T-cell (primary cell): ENCODE measurements around the gene FOXRED2. TPM values are rescaled to one million over a fixed set of nuclear protein-coding genes. Genes with fewer than 3 reads are reported as not detected.

Source experiments
- ATAC-seq, 4 experiments: fragments of 200-7000 bp in 3 of 4; fragments of 150-1000 bp in 1 of 4; cut with Tn5 transposase; replicated peaks in 1 of 4; 1 replicate in 3 of 4; 2 replicates in 1 of 4; pipeline ENCODE4 v1.10.0; 2021; ENCODE audit warnings: moderate library complexity in 3 of 4, mild to moderate bottlenecking in 2 of 4, moderate number of reproducible peaks in 1 of 4
- CTCF ChIA-PET, 2 donors: fragments of 300-600 bp; sonication (Branson Sonifier 250); formaldehyde crosslinking; loops; one replicate each; lab custom pipeline; 2022; ENCODE audit warnings: antibody characterized with exemption in 2 of 2; lab: Charles Lee
- POLR2A ChIA-PET, 2 donors: fragments of 300-600 bp; sonication (Branson Sonifier 250); formaldehyde crosslinking; loops; one replicate each; lab custom pipeline; 2022; ENCODE audit warnings: antibody characterized with exemption in 2 of 2; lab: Charles Lee
- DNase-seq, 35 experiments: peaks; one replicate each; pipeline versions ENCODE4 v3.0.0 to v3.0.0-alpha.2; 2013 to 2023
- H3K27ac ChIP-seq: one replicate; pipeline ENCODE4 v1.5.1; 2013; ENCODE audit warnings: low read length
- H3K27me3 ChIP-seq, 2 experiments: replicated peaks in 1 of 2; 1 replicate in 1 of 2; 2 replicates in 1 of 2; pipeline versions ENCODE4 v1.6.1 to v1.7.0; 2013; ENCODE audit warnings: low read length in 1 of 2, mixed read lengths in 1 of 2; ENCODE audit not compliant: control insufficient read depth in 2 of 2, insufficient read depth in 2 of 2; ENCODE audit errors: extremely low read depth in 1 of 2
- H3K36me3 ChIP-seq, 2 donors: 1 replicate in 1 of 2; 2 replicates in 1 of 2; pipeline versions ENCODE4 v1.6.1 to v1.7.0; 2013; ENCODE audit warnings: low read length in 1 of 2; ENCODE audit not compliant: control insufficient read depth in 2 of 2, insufficient read depth in 1 of 2; ENCODE audit errors: extremely low read depth in 1 of 2
- H3K4me1 ChIP-seq, 2 experiments: 1 replicate in 1 of 2; 2 replicates in 1 of 2; pipeline versions ENCODE4 v1.6.1 to v1.7.0; 2013; ENCODE audit warnings: low read length in 2 of 2, mixed read lengths in 1 of 2; ENCODE audit not compliant: insufficient read depth in 2 of 2, control insufficient read depth in 1 of 2; ENCODE audit errors: extremely low read depth in 1 of 2
- H3K4me3 ChIP-seq, 2 donors: 1 replicate in 1 of 2; 2 replicates in 1 of 2; pipeline versions ENCODE4 v1.5.1 to v1.7.0; 2013; ENCODE audit warnings: mild to moderate bottlenecking in 2 of 2, low read length in 1 of 2, moderate library complexity in 1 of 2; ENCODE audit not compliant: control insufficient read depth in 1 of 2; ENCODE audit errors: extremely low read depth in 1 of 2
- H3K9me3 ChIP-seq: 2 replicates; pipeline ENCODE4 v1.7.0; 2013
- H3K27ac Mint-ChIP-seq, 2 donors: one replicate each; pipeline ENCODE4 v1.8.0; 2020 to 2021; ENCODE audit warnings: mild to moderate bottlenecking in 2 of 2, mixed read lengths in 2 of 2
- H3K27me3 Mint-ChIP-seq, 2 donors: one replicate each; pipeline ENCODE4 v1.8.0; 2021 to 2022; ENCODE audit warnings: mixed read lengths in 2 of 2
- H3K36me3 Mint-ChIP-seq: one replicate; pipeline ENCODE4 v1.8.0; 2021; ENCODE audit warnings: mixed read lengths
- H3K4me1 Mint-ChIP-seq, 3 donors: one replicate each; pipeline ENCODE4 v1.8.0; 2020 to 2022; ENCODE audit warnings: mixed read lengths in 3 of 3, mild to moderate bottlenecking in 1 of 3
- H3K4me3 Mint-ChIP-seq, 3 donors: one replicate each; pipeline ENCODE4 v1.8.0; 2020 to 2022; ENCODE audit warnings: mild to moderate bottlenecking in 3 of 3, mixed read lengths in 3 of 3, moderate library complexity in 3 of 3
- H3K9me3 Mint-ChIP-seq, 3 donors: one replicate each; pipeline ENCODE4 v1.8.0; 2020 to 2022; ENCODE audit warnings: mixed read lengths in 3 of 3
- WGBS: methylation state at CpG from one replicate; pipeline ENCODE4 v1.1.5; 2013; ENCODE audit warnings: missing lambda C conversion rate; ENCODE audit not compliant: insufficient coverage; 5-methylcytosine and 5-hydroxymethylcytosine counted together
- total RNA-seq, 35 experiments: library from RNA in 6 of 35; stranded (reverse) in 6 of 35; fragments of 120-200 nt in 1 of 35; gene quantifications; one replicate each; pipeline versions ENCODE4 v1.2.1 to v1.2.4 and lab custom pipeline; 2013 to 2026

The FOXRED2 gene
- total RNA-seq, 5 donors from 2014 or later (not counting 1 experiment from before 2014, with no cell fraction given): 1.7 to 5.0 (median 3.2) TPM

DNA sequence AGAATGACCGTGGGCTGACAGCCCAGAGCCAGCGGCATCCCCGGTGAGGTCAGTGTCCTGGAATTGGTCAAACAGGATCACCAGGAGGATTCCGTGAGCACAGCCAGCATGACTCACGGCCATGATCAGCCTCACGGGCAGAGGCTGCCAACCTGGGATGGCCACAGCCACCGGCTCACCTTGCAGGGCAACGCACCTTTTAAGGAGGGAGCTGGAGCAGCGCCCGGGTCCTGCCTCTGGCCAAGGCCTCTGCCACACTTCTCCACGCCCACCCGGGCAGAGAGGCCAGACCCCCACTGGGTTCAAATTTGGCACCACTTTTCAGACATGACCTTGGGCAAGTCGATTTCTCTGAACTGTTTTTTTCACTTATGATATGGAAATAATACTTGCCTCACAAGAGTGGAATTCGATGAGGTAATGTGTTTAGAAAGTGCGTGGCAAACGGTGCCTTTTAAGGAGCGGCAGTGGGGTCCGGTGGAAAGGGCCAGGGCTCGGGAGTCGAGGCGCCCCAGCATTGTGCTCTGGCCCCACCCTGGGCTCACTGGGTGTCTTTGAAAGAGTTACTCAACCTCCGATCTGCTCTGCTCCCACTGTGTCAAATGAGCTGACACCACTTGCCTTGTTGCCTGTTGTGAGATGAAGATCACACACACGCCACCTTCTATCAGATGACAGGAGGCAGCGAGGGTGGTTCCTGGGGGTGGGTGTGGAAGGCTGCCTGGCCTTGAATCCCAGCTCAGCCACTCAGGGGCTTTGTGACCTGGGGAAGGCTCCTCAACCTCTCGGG, 41.4 kb downstream of the FOXRED2 start:
- DNase-seq (no peak), ATAC-seq (no peak)
- Mint-ChIP-seq H3K9me3 (no peaks in the 10 kb centered on the region), H3K4me3 (no peak overlapping the region), H3K27ac (peak overlapping the region; percentile 52 to 73), H3K36me3 (peaks cover 6% of the 10 kb centered on the region), H3K27me3 (no peaks in the 10 kb centered on the region), H3K4me1 (peaks cover 19 to 21% (median 20%) of the 10 kb centered on the region in 3 donors)
- Histone ChIP-seq H3K36me3 (peaks cover 0 to 14% of the 10 kb centered on the region in 2 donors), H3K27me3 (peaks cover 0 to 2% of the 10 kb centered on the region in 2 experiments), H3K4me1 (peaks cover 7 to 21% of the 10 kb centered on the region in 2 experiments), H3K4me3 (peak overlapping the region in 1 of 2 donors; percentile 15), H3K27ac (no peak overlapping the region), H3K9me3 (no peaks in the 10 kb centered on the region)
- 93% methylated on average over 18 of the region's 25 CpGs for whole genome bisulfite sequencing
- CTCF ChIA-PET: no interaction called here
- POLR2A ChIA-PET: interaction anchor here in 1 of 2 donors (0.5 kb wide), 1 partner anchor 80 kb away, joined by 6 read pairs; no protein-coding TSS in a partner anchor

DNA sequence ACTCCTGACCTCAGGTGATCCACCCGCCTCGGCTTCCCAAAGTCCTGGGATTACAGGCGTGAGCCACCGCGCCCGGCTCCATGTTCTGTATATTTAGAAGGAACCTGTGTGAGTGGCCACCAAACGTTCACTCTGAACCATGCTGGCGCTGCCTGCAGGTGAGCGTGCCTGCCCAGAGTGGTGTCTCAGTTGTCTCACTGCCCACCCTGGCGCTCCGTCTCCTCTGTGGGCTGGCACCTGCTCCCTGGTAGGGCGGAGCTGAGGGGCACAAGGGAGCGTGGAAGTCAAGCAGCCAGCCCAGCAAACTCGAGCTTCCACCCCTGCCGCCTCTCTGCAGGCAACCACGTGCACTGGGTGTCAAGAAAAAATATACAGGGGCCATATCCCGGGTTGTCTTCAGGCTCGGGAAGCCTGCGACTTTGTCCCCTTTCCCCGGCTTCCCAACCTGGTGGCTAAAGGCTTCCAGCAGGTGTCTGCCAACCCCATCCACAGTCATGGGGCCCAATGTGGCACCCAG, 42.1 kb downstream of the FOXRED2 start:
- ChIA-PET CTCF (no interaction called here), POLR2A (interaction anchor here in 1 of 2 donors (0.6 kb wide), 1 partner anchor 111 kb away, joined by 3 read pairs; no protein-coding TSS in a partner anchor)
- Histone ChIP-seq H3K27me3 (peaks cover 0 to 2% of the 10 kb centered on the region in 2 experiments), H3K27ac (no peak overlapping the region), H3K4me3 (no peak overlapping the region), H3K36me3 (peaks cover 0 to 14% of the 10 kb centered on the region in 2 donors), H3K9me3 (no peaks in the 10 kb centered on the region), H3K4me1 (peaks cover 7 to 14% of the 10 kb centered on the region in 2 experiments)
- Mint-ChIP-seq H3K27me3 (no peaks in the 10 kb centered on the region), H3K4me3 (no peak overlapping the region), H3K27ac (no peak overlapping the region), H3K4me1 (peaks cover 13 to 14% (median 14%) of the 10 kb centered on the region in 3 donors), H3K36me3 (peaks cover 6% of the 10 kb centered on the region), H3K9me3 (no peaks in the 10 kb centered on the region)
- ATAC-seq (no peak), DNase-seq (no peak)
- 83% methylated on average over 16 of the region's 20 CpGs for WGBS

- WGBS: 89% methylated on average over 16 of the region's 17 CpGs
- H3K27ac Mint-ChIP-seq: no peak overlapping the region
- DNase-seq (no peak), ATAC-seq (no peak)
- peaks cover 6% of the 10 kb centered on the region for H3K36me3 Mint-ChIP-seq
- H3K4me1 ChIP-seq: peaks cover 7 to 14% of the 10 kb centered on the region in 2 experiments
- no peak overlapping the region for H3K27ac ChIP-seq
- H3K4me1 Mint-ChIP-seq: peaks cover 13 to 14% (median 14%) of the 10 kb centered on the region in 3 donors
- H3K9me3 ChIP-seq: no peaks in the 10 kb centered on the region
- no peak overlapping the region for H3K4me3 ChIP-seq
- H3K4me3 Mint-ChIP-seq: no peak overlapping the region
- no peaks in the 10 kb centered on the region for H3K27me3 Mint-ChIP-seq
- peaks cover 0 to 2% of the 10 kb centered on the region in 2 experiments for H3K27me3 ChIP-seq
- H3K36me3 ChIP-seq: peaks cover 0 to 14% of the 10 kb centered on the region in 2 donors
- ChIA-PET POLR2A (no interaction called here), CTCF (no interaction called here)
- no peaks in the 10 kb centered on the region for H3K9me3 Mint-ChIP-seq
Measured at GRCh38 chr22:36463783-36464184, 43.1 kb downstream of the FOXRED2 start.

- Mint-ChIP-seq H3K36me3 (peaks cover 4% of the 10 kb centered on the region), H3K27me3 (no peaks in the 10 kb centered on the region), H3K4me3 (no peak overlapping the region), H3K4me1 (peaks cover 6 to 10% (median 9%) of the 10 kb centered on the region in 3 donors), H3K27ac (no peak overlapping the region), H3K9me3 (no peaks in the 10 kb centered on the region)
- H3K27me3 ChIP-seq: peaks cover 0 to 2% of the 10 kb centered on the region in 2 experiments
- ChIA-PET CTCF (interaction anchor here in 1 of 2 donors (0.6 kb wide), 1 partner anchor 154 kb away, joined by 3 read pairs; no protein-coding TSS in a partner anchor), POLR2A (interaction anchor here in 1 of 2 donors (0.7 kb wide), 1 partner anchor 110 kb away, joined by 3 read pairs; no protein-coding TSS in a partner anchor)
- H3K4me3 ChIP-seq: no peak overlapping the region
- ATAC-seq: no peak
- H3K36me3 ChIP-seq: peaks cover 0 to 7% of the 10 kb centered on the region in 2 donors
- H3K27ac ChIP-seq: no peak overlapping the region
- 89% methylated on average over 9 of the region's 16 CpGs for WGBS
- DNase-seq: no peak
- no peaks in the 10 kb centered on the region for H3K9me3 ChIP-seq
- H3K4me1 ChIP-seq: peaks cover 4 to 9% of the 10 kb centered on the region in 2 experiments
Measured at GRCh38 chr22:36461665-36462649, 44.9 kb downstream of the FOXRED2 start.

GRCh38 chr22:36460202-36460601, 46.6 kb downstream of the FOXRED2 start:
- CTCF ChIA-PET: no interaction called here

More at GRCh38 chr22:36460202-36460601, 46.6 kb downstream of the FOXRED2 start:
- H3K4me3 Mint-ChIP-seq: no peak overlapping the region
- H3K27me3 Mint-ChIP-seq: no peaks in the 10 kb centered on the region
- no peak overlapping the region for H3K27ac Mint-ChIP-seq
- Histone ChIP-seq H3K9me3 (no peaks in the 10 kb centered on the region), H3K36me3 (peaks cover 0 to 1% of the 10 kb centered on the region in 2 donors), H3K27ac (no peak overlapping the region), H3K27me3 (peaks cover 0 to 2% of the 10 kb centered on the region in 2 experiments), H3K4me3 (no peak overlapping the region), H3K4me1 (peaks cover 0 to 10% of the 10 kb centered on the region in 2 experiments)
- H3K4me1 Mint-ChIP-seq: peaks cover 10 to 14% (median 11%) of the 10 kb centered on the region in 3 donors
- ATAC-seq (no peak), DNase-seq (no peak)
- WGBS: 86% methylated on average over 5 of the region's 8 CpGs
- H3K36me3 Mint-ChIP-seq: no peaks in the 10 kb centered on the region
- no peaks in the 10 kb centered on the region for H3K9me3 Mint-ChIP-seq
- POLR2A ChIA-PET: no interaction called here
